Activated CD4-positive, alpha-beta T cell treated with anti-CD3 and anti-CD28 coated beads for 1 hour (primary cell): Measurements from ENCODE around the gene LSR.
A peak's percentile ranks its signal among the peaks of the same experiment; 100 is the strongest.

Source experiments
- DNase-seq: peaks from one replicate; pipeline ENCODE4 v3.0.0-alpha.2; 2020

LSR gene

GRCh38 chr19:35288906-35289305, 40.1 kb downstream of the LSR start:
- DNase-seq: no peak

DNA sequence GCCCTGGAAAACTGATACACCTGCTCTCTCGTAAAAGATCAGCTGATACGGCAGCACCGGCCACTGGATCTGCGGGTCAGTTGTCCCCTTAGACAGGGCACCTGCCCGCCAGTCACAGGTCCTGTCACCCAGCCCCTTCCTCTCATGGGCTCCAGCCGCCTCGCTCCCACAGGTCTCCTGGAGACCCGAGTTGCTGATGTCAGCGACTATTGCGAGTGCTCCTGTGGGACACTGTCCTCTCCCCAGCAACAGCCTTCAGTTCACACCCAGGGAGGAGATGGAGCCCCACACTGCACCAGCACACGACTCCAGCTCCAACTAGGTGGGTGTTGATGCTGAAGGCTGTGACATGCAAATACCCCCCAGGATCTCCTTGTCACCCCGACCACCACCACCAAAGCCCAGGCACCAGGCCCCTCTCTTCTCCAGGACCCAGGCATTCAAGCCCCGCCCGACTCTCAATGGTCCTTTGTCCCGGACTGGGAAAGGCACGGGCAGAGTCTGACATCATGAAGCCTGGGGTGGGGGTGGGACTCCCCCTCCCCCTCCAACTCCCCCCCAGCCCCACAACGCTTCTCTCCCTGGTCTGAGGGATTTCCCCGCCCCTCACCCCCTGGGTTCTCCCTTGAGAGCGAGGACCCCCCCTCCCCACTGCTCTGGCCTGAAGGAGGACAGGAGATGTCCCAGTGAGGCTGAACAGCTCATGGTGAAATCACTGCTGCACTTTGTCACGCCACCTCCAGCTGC, 41.8 kb downstream of the LSR start:
- DNase-seq: no peak

GRCh38 chr19:35291259-35291658, 42.5 kb downstream of the LSR start:
- DNase-seq: no peak

- no peak for DNase-seq
Observed at GRCh38 chr19:35291916-35292315, 43.1 kb downstream of the LSR start, which contains the start of gene MAG. MAG (plus strand) TSS chr19:35292161; CDS start chr19:35295409, 3,248 bp downstream.

GRCh38 chr19:35292421-35293362, 43.9 kb downstream of the LSR start:
- DNase-seq: no peak

DNA sequence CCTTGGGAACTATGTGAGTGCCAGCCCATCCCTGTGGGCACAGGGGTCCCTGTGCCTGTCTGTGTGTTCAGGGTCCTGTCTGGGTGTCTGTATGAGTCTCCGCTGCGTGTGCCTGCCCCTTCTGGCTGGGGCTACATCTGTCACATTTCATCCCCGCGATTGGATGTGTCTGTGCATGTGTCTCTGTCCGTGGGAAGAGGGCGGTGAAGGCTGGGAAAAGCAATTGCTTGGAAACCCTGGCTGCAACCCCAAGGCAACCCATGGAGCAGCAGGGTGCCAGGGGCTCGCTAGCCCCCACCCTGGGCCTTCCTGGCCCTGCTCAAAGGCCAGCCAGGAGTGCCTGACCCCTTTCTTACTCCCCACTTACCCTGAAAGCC, 44.5 kb downstream of the LSR start:
- DNase-seq: no peak

GRCh38 chr19:35293808-35294207, 45.0 kb downstream of the LSR start:
- no peak for DNase-seq

DNA sequence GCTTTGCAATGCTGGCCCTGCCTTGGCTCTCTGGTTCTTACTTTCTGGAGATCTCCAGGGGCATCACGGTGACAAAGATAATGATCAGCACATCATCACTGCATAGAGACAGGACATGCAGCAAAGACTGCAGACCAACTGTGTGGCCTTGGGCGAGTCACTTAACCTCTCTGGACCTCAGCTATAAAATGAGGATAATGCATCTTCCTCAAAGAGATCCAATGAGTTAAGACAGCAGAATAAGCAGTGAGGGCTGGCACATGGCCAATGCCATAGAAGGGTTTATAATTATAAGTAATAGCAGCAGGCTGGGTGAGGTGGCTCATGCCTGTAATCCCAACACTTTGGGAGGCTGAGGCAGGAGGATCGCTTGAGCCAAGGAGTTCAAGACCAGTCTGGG, 45.5 kb downstream of the LSR start:
- no peak for DNase-seq

GRCh38 chr19:35294859-35295791, 46.3 kb downstream of the LSR start:
- DNase-seq: no peak

DNA sequence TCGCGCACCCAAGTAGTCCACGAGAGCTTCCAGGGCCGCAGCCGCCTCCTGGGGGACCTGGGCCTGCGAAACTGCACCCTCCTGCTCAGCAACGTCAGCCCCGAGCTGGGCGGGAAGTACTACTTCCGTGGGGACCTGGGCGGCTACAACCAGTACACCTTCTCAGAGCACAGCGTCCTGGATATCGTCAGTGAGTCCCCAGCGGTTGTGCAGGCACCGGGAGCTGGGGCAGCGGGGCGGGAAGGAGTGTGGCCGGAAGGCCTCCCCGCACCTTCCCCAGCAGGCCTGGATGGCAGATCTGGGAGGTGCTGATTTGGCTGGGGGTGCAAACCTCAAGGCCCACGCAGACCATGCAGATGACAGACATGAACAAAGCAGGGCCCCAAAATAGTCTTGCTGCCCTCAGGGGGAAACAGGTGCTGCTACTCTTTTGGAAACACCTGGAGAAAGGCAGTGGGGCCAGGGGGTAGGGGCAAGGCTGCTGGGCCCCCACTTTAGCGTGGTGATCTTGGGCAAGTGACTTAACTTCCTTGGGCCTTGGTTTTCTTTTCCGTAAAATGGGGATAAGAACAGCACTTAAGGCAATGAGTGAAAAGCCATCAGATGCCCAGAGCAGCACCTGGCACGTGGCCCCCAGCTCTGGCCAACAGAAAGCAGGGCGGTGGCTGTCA, 47.1 kb downstream of the LSR start:
- DNase-seq: peak; percentile 19

DNA sequence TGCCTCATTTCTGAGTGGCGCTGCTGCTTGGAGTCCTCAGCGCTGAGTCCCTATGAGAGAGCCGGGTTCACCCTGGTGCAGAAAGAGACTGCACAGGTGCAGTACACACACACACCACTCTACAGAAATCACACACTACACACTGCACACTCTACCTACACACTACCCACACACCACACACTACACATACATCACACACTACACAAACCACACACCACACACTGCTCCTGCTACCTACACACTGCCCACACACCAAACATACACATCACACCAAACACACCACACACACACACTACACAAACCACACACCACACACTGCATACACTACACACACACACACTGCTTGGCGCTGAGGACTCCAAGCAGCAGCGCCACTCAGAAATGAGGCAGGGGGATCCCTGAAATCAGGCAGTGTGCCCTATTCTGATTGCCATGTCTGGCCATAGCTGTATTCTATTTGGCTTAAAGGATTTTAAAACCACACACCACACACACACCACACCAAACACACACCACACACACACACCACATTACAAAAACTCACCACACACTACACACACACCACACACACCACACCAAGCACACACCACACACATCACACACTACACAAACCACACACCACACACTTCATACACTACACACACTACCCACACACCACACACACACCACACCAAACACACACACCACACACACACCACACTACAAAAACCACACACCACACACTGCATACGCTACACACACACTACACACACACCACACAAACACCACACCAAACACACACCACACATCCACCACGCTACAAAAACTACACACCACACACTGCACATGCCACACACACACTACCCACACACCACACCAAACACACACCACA, 48.1 kb downstream of the LSR start:
- no peak for DNase-seq

GRCh38 chr19:35297515-35297848, 48.7 kb downstream of the LSR start:
- DNase-seq: no peak

DNA sequence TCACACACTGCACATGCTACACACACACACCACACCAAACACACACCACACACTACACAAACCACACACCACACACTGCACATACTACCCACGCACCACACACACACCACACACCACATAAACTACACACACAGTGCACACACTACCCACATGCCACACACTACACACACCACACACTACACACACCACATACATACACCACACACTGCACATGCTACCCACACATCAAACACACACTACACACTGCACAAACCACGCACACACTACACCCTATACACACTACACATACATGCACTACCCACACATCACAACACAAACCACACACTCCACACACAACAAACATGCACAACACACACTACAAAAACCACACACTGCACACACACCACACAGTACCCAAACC, 49.1 kb downstream of the LSR start:
- no peak for DNase-seq

DNA sequence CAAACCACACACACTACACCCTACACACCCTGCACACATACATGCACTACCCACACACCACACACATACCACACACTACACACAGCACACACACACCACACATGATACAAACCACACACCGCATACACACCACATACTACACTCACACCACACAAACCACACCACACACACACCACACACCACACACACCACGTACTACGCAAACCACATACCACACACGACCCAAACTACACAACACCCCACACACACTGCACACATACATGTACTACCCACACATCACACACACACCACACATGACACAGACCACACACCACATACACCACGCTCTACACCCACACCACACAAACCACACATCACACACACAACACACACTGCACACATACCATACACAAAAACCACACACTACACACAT, 49.8 kb downstream of the LSR start:
- DNase-seq: no peak

DNA sequence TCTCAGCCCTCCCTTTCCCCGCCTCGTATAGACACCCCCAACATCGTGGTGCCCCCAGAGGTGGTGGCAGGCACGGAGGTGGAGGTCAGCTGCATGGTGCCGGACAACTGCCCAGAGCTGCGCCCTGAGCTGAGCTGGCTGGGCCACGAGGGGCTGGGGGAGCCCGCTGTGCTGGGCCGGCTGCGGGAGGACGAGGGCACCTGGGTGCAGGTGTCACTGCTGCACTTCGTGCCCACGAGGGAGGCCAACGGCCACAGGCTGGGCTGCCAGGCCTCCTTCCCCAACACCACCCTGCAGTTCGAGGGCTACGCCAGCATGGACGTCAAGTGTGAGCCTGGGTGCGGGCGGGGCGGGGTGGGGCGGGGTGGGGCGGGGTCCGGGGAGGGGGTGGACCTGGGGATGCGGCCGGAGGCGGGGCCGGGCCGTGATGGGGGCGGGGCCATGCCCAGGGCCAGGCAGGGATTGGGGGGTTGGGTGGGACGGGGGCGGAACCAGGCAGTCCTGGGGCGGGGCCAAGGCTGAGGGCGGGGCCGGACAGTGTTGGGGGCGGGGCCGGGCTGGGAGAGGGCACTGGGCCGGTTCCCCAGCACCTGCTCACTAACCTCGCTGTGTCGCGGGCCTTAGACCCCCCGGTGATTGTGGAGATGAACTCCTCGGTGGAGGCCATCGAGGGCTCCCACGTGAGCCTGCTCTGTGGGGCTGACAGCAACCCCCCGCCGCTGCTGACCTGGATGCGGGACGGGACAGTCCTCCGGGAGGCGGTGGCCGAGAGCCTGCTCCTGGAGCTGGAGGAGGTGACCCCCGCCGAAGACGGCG, 50.9 kb downstream of the LSR start:
- DNase-seq: no peak

GRCh38 chr19:35300339-35300649, 51.5 kb downstream of the LSR start:
- no peak for DNase-seq

- DNase-seq: no peak
Observed at GRCh38 chr19:35301961-35302360, 53.2 kb downstream of the LSR start.

DNA sequence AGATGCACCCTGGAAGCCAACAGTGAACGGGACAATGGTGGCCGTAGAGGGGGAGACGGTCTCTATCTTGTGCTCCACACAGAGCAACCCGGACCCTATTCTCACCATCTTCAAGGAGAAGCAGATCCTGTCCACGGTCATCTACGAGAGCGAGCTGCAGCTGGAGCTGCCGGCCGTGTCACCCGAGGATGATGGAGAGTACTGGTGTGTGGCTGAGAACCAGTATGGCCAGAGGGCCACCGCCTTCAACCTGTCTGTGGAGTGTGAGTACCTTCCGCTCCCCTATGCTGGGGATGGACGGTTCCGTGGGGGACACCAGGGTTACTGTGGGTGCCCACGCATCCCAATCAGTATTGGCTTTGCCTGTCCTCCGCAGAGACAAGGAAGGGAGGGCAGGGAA, 53.6 kb downstream of the LSR start:
- DNase-seq: no peak

DNA sequence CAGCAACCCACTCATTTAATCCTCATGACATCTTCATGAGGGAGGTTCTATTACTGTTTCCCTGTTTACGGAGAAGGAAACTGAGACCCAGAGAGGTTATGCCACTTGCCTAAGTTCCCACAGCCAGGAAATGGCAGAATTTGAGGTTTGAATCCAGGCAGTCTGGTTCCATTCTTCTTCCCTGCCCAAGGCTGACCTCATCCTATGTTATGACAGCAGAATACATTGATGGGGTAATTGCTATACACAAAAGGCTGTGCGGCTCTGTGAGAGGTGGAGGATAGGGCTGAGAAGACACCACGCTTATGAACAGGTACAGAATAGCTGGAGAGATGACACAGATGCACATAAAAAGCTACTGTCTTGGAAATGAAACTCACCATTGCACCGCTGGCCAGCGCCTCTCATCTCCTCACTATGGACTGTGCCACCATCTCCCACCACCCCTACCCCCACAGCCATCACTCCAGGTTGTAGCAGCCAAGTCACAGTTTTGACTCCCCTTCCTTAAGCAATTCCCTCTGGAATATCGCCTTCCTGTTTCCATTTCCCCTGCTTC, 54.6 kb downstream of the LSR start:
- no peak for DNase-seq

DNA sequence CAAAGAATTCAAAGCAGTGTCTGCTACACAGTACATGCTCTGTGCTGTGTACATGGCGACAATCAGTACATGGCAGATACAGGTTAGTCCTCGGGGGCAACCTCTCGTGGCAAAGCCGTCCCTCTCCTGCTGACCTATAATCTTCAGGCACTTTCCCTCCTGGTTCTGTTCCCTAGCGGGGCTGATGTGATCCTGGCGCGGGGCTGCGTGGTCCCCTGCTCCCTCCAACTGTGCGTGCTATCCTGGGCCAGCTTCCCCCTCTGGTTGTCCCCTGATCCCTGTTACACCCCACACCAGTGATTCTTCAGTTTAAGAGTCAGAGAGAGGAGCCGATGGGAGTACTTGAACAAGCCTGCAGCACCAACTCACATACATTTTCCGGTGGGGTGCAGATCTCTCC, 55.2 kb downstream of the LSR start:
- DNase-seq: no peak
